Common myeloid progenitor, CD34-positive (primary cell): ENCODE results near the gene UBE2F.

Experiments used
- CTCF ChIA-PET: fragments of 350-600 bp; sonication (Branson Sonifier 250); formaldehyde crosslinking; loops from one replicate; lab custom pipeline; 2021; ENCODE audit warnings: antibody characterized with exemption; lab: Charles Lee
- POLR2A ChIA-PET: fragments of 350-600 bp; sonication (Branson Sonifier 250); formaldehyde crosslinking; loops from one replicate; lab custom pipeline; 2021; ENCODE audit warnings: antibody characterized with exemption; lab: Charles Lee
- DNase-seq, 3 donors: peaks; one replicate each; pipeline versions ENCODE4 v3.0.0 to v3.0.0-alpha.2; 2013
- H3K27ac ChIP-seq, 2 experiments: 1 replicate in 1 of 2; 2 replicates in 1 of 2; pipeline ENCODE4 v1.7.0; 2013; ENCODE audit warnings: inconsistent platforms in 2 of 2, low read length in 2 of 2, mild to moderate bottlenecking in 2 of 2, low read depth in 1 of 2, moderate library complexity in 1 of 2; ENCODE audit not compliant: severe bottlenecking in 2 of 2, insufficient read depth in 1 of 2, poor library complexity in 1 of 2
- H3K27me3 ChIP-seq, 5 experiments: replicated peaks in 2 of 5; 1 replicate in 3 of 5; 2 replicates in 2 of 5; pipeline versions ENCODE4 v1.6.1 to v1.7.0; 2013; ENCODE audit warnings: low read length in 4 of 5, mild to moderate bottlenecking in 2 of 5, moderate library complexity in 2 of 5, inconsistent platforms in 1 of 5; ENCODE audit not compliant: insufficient read depth in 5 of 5, control insufficient read depth in 4 of 5
- H3K36me3 ChIP-seq, 4 experiments: 1 replicate in 2 of 4; 2 replicates in 2 of 4; pipeline versions ENCODE4 v1.6.1 to v1.7.0; 2013; ENCODE audit warnings: low read length in 3 of 4, control low read depth in 1 of 4, mild to moderate bottlenecking in 1 of 4; ENCODE audit not compliant: control insufficient read depth in 4 of 4, insufficient read depth in 4 of 4
- H3K4me1 ChIP-seq, 4 experiments: 1 replicate in 3 of 4; 2 replicates in 1 of 4; pipeline versions ENCODE4 v1.6.1 to v1.7.1; 2013; ENCODE audit warnings: low read length in 3 of 4, mild to moderate bottlenecking in 3 of 4, control low read depth in 1 of 4, inconsistent platforms in 1 of 4, moderate library complexity in 1 of 4; ENCODE audit not compliant: control insufficient read depth in 4 of 4, insufficient read depth in 4 of 4; ENCODE audit errors: control extremely low read depth in 1 of 4
- H3K4me3 ChIP-seq, 7 experiments: 1 replicate in 4 of 7; 2 replicates in 3 of 7; pipeline versions ENCODE4 v1.5.1 to v1.7.0; 2013; ENCODE audit warnings: mild to moderate bottlenecking in 7 of 7, low read length in 6 of 7, moderate library complexity in 6 of 7, inconsistent platforms in 2 of 7, low read depth in 2 of 7, control low read depth in 1 of 7; ENCODE audit not compliant: insufficient read depth in 4 of 7, control insufficient read depth in 1 of 7; ENCODE audit errors: extremely low read depth in 1 of 7
- H3K9me3 ChIP-seq, 5 experiments: 1 replicate in 4 of 5; 2 replicates in 1 of 5; pipeline versions ENCODE4 v1.6.1 to v1.7.1; 2013; ENCODE audit warnings: low read length in 4 of 5, mild to moderate bottlenecking in 2 of 5, inconsistent platforms in 1 of 5, low read depth in 1 of 5, moderate library complexity in 1 of 5; ENCODE audit not compliant: control insufficient read depth in 4 of 5, insufficient read depth in 2 of 5; ENCODE audit errors: control extremely low read depth in 1 of 5
- WGBS: methylation state at CpG from one replicate; pipeline ENCODE4 v1.1.5; 2013; ENCODE audit not compliant: insufficient coverage; 5-methylcytosine and 5-hydroxymethylcytosine counted together

UBE2F gene

GRCh38 chr2:238042849-238043584 lies 76.2 kb downstream of the UBE2F start:
- no peak overlapping the region for H3K27ac ChIP-seq
- no peak overlapping the region for H3K4me3 ChIP-seq
- peaks cover 0 to 73% (median 44%) of the 10 kb centered on the region in 4 experiments for H3K36me3 ChIP-seq
- H3K9me3 ChIP-seq, result peaks cover 0 to 2% (median 0%) of the 10 kb centered on the region in 5 experiments
- DNase-seq, result no peak
- ChIA-PET CTCF (interaction anchor here (1.0 to 1.6 kb wide), 2 partner anchors 17 to 24 kb away, joined by 3 read pairs; no protein-coding TSS in a partner anchor), POLR2A (no interaction called here)
- no peaks in the 10 kb centered on the region for H3K4me1 ChIP-seq
- no peaks in the 10 kb centered on the region for H3K27me3 ChIP-seq
- WGBS, result 95% methylated on average over 5 of the region's 6 CpGs

GRCh38 chr2:238043851-238044250 lies 77.0 kb downstream of the UBE2F start:
- Histone ChIP-seq H3K36me3 (peaks cover 0 to 65% (median 38%) of the 10 kb centered on the region in 4 experiments), H3K9me3 (peaks cover 0 to 4% (median 4%) of the 10 kb centered on the region in 5 experiments), H3K4me1 (no peaks in the 10 kb centered on the region), H3K27ac (no peak overlapping the region), H3K4me3 (no peak overlapping the region), H3K27me3 (no peaks in the 10 kb centered on the region)
- POLR2A ChIA-PET, result no interaction called here
- 100% methylated on average over 5 of the region's 6 CpGs for WGBS
- CTCF ChIA-PET, result interaction anchor here (0.6 kb wide), 1 partner anchor 147 kb away, joined by 3 read pairs; no protein-coding TSS in a partner anchor
- no peak for DNase-seq

GRCh38 chr2:238045575-238045974 lies 78.8 kb downstream of the UBE2F start:
- DNase-seq, result no peak
- H3K4me1 ChIP-seq, result no peaks in the 10 kb centered on the region
- peaks cover 0 to 4% (median 4%) of the 10 kb centered on the region in 5 experiments for H3K9me3 ChIP-seq
- no peak overlapping the region for H3K27ac ChIP-seq
- H3K4me3 ChIP-seq, result no peak overlapping the region
- H3K27me3 ChIP-seq, result no peaks in the 10 kb centered on the region
- H3K36me3 ChIP-seq, result peaks cover 0 to 49% (median 27%) of the 10 kb centered on the region in 4 experiments
- ChIA-PET CTCF (interaction anchor here (0.6 to 1.6 kb wide), 2 partner anchors 12 to 79 kb away, joined by 3 read pairs; no protein-coding TSS in a partner anchor), POLR2A (no interaction called here)

- ChIA-PET CTCF (interaction anchor here (0.6 kb wide), 1 partner anchor 21 kb away, joined by 3 read pairs; no protein-coding TSS in a partner anchor), POLR2A (no interaction called here)
- Histone ChIP-seq H3K9me3 (peaks cover 0 to 4% (median 4%) of the 10 kb centered on the region in 5 experiments), H3K27ac (no peak overlapping the region), H3K4me3 (no peak overlapping the region), H3K4me1 (no peaks in the 10 kb centered on the region), H3K27me3 (no peaks in the 10 kb centered on the region), H3K36me3 (peaks cover 0 to 38% (median 18%) of the 10 kb centered on the region in 4 experiments)
- DNase-seq, result no peak
- WGBS, result 100% methylated on average over 2 of the region's 2 CpGs
Measured at GRCh38 chr2:238046725-238047270, 80.0 kb downstream of the UBE2F start.

- CTCF ChIA-PET, result no interaction called here
- DNase-seq, result peak in 2 of 3 donors; percentile 16 to 30
Measured at GRCh38 chr2:238053191-238053776, 86.5 kb downstream of the UBE2F start.

GRCh38 chr2:238055841-238056240 lies 89.0 kb downstream of the UBE2F start:
- POLR2A ChIA-PET, result interaction anchor here (0.7 kb wide), 1 partner anchor 32 kb away, joined by 5 read pairs; no protein-coding TSS in a partner anchor
- DNase-seq, result peak; percentile 3 to 57 (median 44)
- 100% methylated on average over 1 of the region's 3 CpGs for WGBS
- Histone ChIP-seq H3K4me1 (peaks cover 5 to 11% (median 7%) of the 10 kb centered on the region in 4 experiments), H3K27ac (no peak overlapping the region), H3K4me3 (no peak overlapping the region), H3K36me3 (no peaks in the 10 kb centered on the region), H3K9me3 (peaks cover 0 to 8% (median 2%) of the 10 kb centered on the region in 5 experiments), H3K27me3 (peaks cover 0 to 6% (median 0%) of the 10 kb centered on the region in 5 experiments)
- CTCF ChIA-PET, result no interaction called here

More at GRCh38 chr2:238053191-238053776, 86.5 kb downstream of the UBE2F start:
- no CpG with 5 or more reads among the region's 2 CpGs for WGBS
- H3K27me3 ChIP-seq, result peaks cover 0 to 6% (median 0%) of the 10 kb centered on the region in 5 experiments
- H3K4me1 ChIP-seq, result no peaks in the 10 kb centered on the region
- H3K4me3 ChIP-seq, result no peak overlapping the region
- H3K36me3 ChIP-seq, result no peaks in the 10 kb centered on the region
- H3K9me3 ChIP-seq, result peaks cover 0 to 12% (median 3%) of the 10 kb centered on the region in 5 experiments
- POLR2A ChIA-PET, result no interaction called here
- no peak overlapping the region for H3K27ac ChIP-seq
